Heart left ventricle (tissue), 13 donors: ENCODE data around the gene PRM3.

Experiments used
- POLR2A ChIP-seq, 2 donors: fragments of 450-650 bp; IDR thresholded peaks; one replicate each; pipeline ENCODE4 v1.6.1; 2017; ENCODE audit warnings: antibody characterized with exemption in 2 of 2, mild to moderate bottlenecking in 2 of 2, moderate library complexity in 2 of 2
- TF ChIP-seq, protein P1 (sequence below), 12 donors: fragments of 200-600 bp; sonication (generic) in 4 of 12; IDR thresholded peaks; one replicate each; pipeline versions ENCODE4 v1.5.0 to v1.8.0; 2018 to 2022; ENCODE audit warnings: antibody characterized with exemption in 12 of 12, mild to moderate bottlenecking in 5 of 12
- donor health status: ischemic (EF 13 %, LVEDD 7.1; RV severe dilation, severe dysfunction).
- donor health status: DM: no; HTN: yes; CAD: no.
- donor health status: DM: no; HTN: no; CAD: no.
- donor health status: ischemic (EF 25% LVEDD 6.9; RV normal size, moderate dysfunction).
- donor health status: ischemic (EF 25% LVEDD 5.7; RV mildly dilated, moderate dysfunction).
- donor health status: ischemic (EF 35%, LVEDD 5.7; RV mildly dilated, moderate dysfunction).
- donor health status: nonischemic (EF 11% LVEDD 7.7; RV severe dilation, severe dysfunction).
- donor health status: DM: yes; HTN: yes; CAD: no.
- donor health status: PGD.
- donor health status: ischemic (EF 29% LVEDD 5.4; RV normal size, mild dysfunction).
- donor health status: nonischemic (EF 23%, LVEDD 6.1; RV moderate dilation, normal function).

DNA sequence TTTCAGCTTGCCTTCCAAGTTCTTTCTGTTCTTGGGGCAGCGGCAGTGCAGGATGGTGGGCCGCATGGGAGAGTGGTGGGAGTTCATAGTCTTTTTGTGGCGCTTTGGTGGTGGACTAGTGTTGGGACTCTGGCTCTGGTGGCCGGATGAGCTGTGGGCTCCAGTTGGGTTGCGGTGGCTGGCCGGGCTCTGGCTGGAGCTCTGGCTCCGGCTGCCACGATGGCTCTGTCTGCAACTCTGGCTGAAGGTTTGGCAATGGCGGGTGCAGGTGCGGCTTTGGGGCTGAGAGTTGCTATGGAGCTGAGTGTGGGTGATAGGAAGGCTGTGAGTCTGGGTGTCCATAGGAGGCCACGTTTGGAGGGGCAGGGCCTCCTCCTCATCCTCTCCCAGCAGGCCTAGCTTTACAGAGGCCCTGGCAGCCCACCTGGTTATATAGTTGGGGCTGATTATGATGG is 4.5 kb downstream of the PRM3 start, which contains the start of gene TNP2:
- TF ChIP-seq POLR2A (IDR thresholded peaks at IDR 0.05): no peak
- TF ChIP-seq, protein P1, sequence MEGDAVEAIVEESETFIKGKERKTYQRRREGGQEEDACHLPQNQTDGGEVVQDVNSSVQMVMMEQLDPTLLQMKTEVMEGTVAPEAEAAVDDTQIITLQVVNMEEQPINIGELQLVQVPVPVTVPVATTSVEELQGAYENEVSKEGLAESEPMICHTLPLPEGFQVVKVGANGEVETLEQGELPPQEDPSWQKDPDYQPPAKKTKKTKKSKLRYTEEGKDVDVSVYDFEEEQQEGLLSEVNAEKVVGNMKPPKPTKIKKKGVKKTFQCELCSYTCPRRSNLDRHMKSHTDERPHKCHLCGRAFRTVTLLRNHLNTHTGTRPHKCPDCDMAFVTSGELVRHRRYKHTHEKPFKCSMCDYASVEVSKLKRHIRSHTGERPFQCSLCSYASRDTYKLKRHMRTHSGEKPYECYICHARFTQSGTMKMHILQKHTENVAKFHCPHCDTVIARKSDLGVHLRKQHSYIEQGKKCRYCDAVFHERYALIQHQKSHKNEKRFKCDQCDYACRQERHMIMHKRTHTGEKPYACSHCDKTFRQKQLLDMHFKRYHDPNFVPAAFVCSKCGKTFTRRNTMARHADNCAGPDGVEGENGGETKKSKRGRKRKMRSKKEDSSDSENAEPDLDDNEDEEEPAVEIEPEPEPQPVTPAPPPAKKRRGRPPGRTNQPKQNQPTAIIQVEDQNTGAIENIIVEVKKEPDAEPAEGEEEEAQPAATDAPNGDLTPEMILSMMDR (IDR thresholded peaks at IDR 0.05): no peak
